ENCODE measurements around the gene CLPSL1.
A peak's percentile ranks its signal among the peaks of the same experiment; 100 is the strongest.

The CLPSL1 gene

GRCh38 chr6:35795453-35796071, 14.7 kb downstream of the CLPSL1 start:
- Mint-ChIP-seq H3K4me1 (no peaks in the 10 kb centered on the region), H3K9me3 (no peaks in the 10 kb centered on the region), H3K36me3 (no peaks in the 10 kb centered on the region), H3K27me3 (peaks cover 15 to 19% of the 10 kb centered on the region in 2 donors), H3K4me3 (no peak overlapping the region), H3K27ac (no peak overlapping the region)
- DNase-seq (no peak), ATAC-seq (replicated peaks) (no peak)

- Mint-ChIP-seq H3K27me3 (peaks cover 10 to 17% of the 10 kb centered on the region in 2 donors), H3K4me1 (no peaks in the 10 kb centered on the region), H3K9me3 (no peaks in the 10 kb centered on the region), H3K27ac (no peak overlapping the region), H3K4me3 (no peak overlapping the region), H3K36me3 (no peaks in the 10 kb centered on the region)
- DNase-seq: no peak
- no peak for ATAC-seq (replicated peaks)
These were observed 15.4 kb downstream of the CLPSL1 start for GRCh38 chr6:35796236-35796635.

- DNase-seq (no peak), ATAC-seq (replicated peaks) (no peak)
- Mint-ChIP-seq H3K27ac (no peak overlapping the region), H3K27me3 (peaks cover 7 to 13% of the 10 kb centered on the region in 2 donors), H3K4me1 (no peaks in the 10 kb centered on the region), H3K4me3 (no peak overlapping the region), H3K36me3 (no peaks in the 10 kb centered on the region), H3K9me3 (no peaks in the 10 kb centered on the region)
These were observed 17.2 kb downstream of the CLPSL1 start for GRCh38 chr6:35797837-35798526.

GRCh38 chr6:35798706-35799105, 17.9 kb downstream of the CLPSL1 start:
- no peak overlapping the region for H3K4me3 Mint-ChIP-seq
- DNase-seq: no peak
- H3K27me3 Mint-ChIP-seq: peaks cover 5 to 12% of the 10 kb centered on the region in 2 donors

GRCh38 chr6:35801148-35801547, 20.3 kb downstream of the CLPSL1 start:
- no peak for ATAC-seq (replicated peaks)

More at GRCh38 chr6:35798706-35799105, 17.9 kb downstream of the CLPSL1 start:
- H3K36me3 Mint-ChIP-seq: no peaks in the 10 kb centered on the region
- no peak overlapping the region for H3K27ac Mint-ChIP-seq
- no peak for ATAC-seq (replicated peaks)
- no peaks in the 10 kb centered on the region for H3K4me1 Mint-ChIP-seq
- no peaks in the 10 kb centered on the region for H3K9me3 Mint-ChIP-seq

GRCh38 chr6:35804996-35805736, 24.3 kb downstream of the CLPSL1 start, which contains the start of gene LHFPL5:
TSS of gene LHFPL5 (plus strand) at chr6:35805352. CDS start at chr6:35805671, 319 bp downstream.
- H3K4me3 Mint-ChIP-seq: peak within 1 kb of the TSS in 1 of 2 donors; percentile 14
- peak; percentile 4 for DNase-seq

More at GRCh38 chr6:35801148-35801547, 20.3 kb downstream of the CLPSL1 start:
- no peaks in the 10 kb centered on the region for H3K9me3 Mint-ChIP-seq
- no peak overlapping the region for H3K4me3 Mint-ChIP-seq
- peaks cover 5 to 6% of the 10 kb centered on the region in 2 donors for H3K4me1 Mint-ChIP-seq
- H3K27ac Mint-ChIP-seq: no peak overlapping the region
- H3K36me3 Mint-ChIP-seq: peaks cover 0 to 2% of the 10 kb centered on the region in 2 donors
- DNase-seq: no peak
- H3K27me3 Mint-ChIP-seq: peaks cover 13 to 18% of the 10 kb centered on the region in 2 donors

GRCh38 chr6:35808688-35809087, 27.9 kb downstream of the CLPSL1 start:
- Mint-ChIP-seq H3K9me3 (no peaks in the 10 kb centered on the region), H3K36me3 (peaks cover 0 to 4% of the 10 kb centered on the region in 2 donors), H3K4me3 (no peak overlapping the region), H3K4me1 (peaks cover 5 to 9% of the 10 kb centered on the region in 2 donors), H3K27me3 (peaks cover 33 to 43% of the 10 kb centered on the region in 2 donors), H3K27ac (no peak overlapping the region)
- ATAC-seq (replicated peaks) (no peak), DNase-seq (no peak)

More at GRCh38 chr6:35804996-35805736, 24.3 kb downstream of the CLPSL1 start, which contains the start of gene LHFPL5:
- peaks cover 0 to 4% of the 10 kb centered on the region in 2 donors for H3K36me3 Mint-ChIP-seq
- no peaks in the 10 kb centered on the region for H3K9me3 Mint-ChIP-seq
- H3K4me1 Mint-ChIP-seq: peaks cover 5 to 6% of the 10 kb centered on the region in 2 donors
- H3K27me3 Mint-ChIP-seq: peaks cover 30 to 41% of the 10 kb centered on the region in 2 donors
- no peak within 1 kb of the TSS for H3K27ac Mint-ChIP-seq
- ATAC-seq (replicated peaks): peak; percentile 52 to 55

GRCh38 chr6:35809809-35810208, 29.0 kb downstream of the CLPSL1 start:
- Mint-ChIP-seq H3K4me3 (no peak overlapping the region), H3K36me3 (peaks cover 0 to 4% of the 10 kb centered on the region in 2 donors), H3K27ac (no peak overlapping the region), H3K9me3 (no peaks in the 10 kb centered on the region), H3K27me3 (peaks cover 31 to 42% of the 10 kb centered on the region in 2 donors), H3K4me1 (peaks cover 5 to 8% of the 10 kb centered on the region in 2 donors)
- ATAC-seq (replicated peaks) (no peak), DNase-seq (no peak)

- DNase-seq: no peak
- H3K27ac Mint-ChIP-seq: no peak overlapping the region
- H3K36me3 Mint-ChIP-seq: peaks cover 1 to 5% of the 10 kb centered on the region in 2 donors
- H3K27me3 Mint-ChIP-seq: peaks cover 20 to 37% of the 10 kb centered on the region in 2 donors
- ATAC-seq (replicated peaks): no peak
- H3K4me1 Mint-ChIP-seq: peaks cover 0 to 3% of the 10 kb centered on the region in 2 donors
- H3K4me3 Mint-ChIP-seq: no peak overlapping the region
- H3K9me3 Mint-ChIP-seq: peaks cover 0 to 2% of the 10 kb centered on the region in 2 donors
These were observed 30.3 kb downstream of the CLPSL1 start for GRCh38 chr6:35810971-35811698.

- Mint-ChIP-seq H3K9me3 (peaks cover 0 to 2% of the 10 kb centered on the region in 2 donors), H3K4me3 (no peak overlapping the region), H3K27me3 (peaks cover 15 to 32% of the 10 kb centered on the region in 2 donors), H3K4me1 (peaks cover 0 to 3% of the 10 kb centered on the region in 2 donors), H3K27ac (no peak overlapping the region), H3K36me3 (peaks cover 2 to 5% of the 10 kb centered on the region in 2 donors)
- DNase-seq (no peak), ATAC-seq (replicated peaks) (no peak)
These were observed 30.8 kb downstream of the CLPSL1 start for GRCh38 chr6:35811699-35811995.

- Mint-ChIP-seq H3K9me3 (peaks cover 0 to 4% of the 10 kb centered on the region in 2 donors), H3K27me3 (peaks cover 4 to 20% of the 10 kb centered on the region in 2 donors), H3K36me3 (peaks cover 2 to 5% of the 10 kb centered on the region in 2 donors), H3K4me1 (no peaks in the 10 kb centered on the region), H3K27ac (no peak overlapping the region), H3K4me3 (no peak overlapping the region)
- DNase-seq: no peak
- ATAC-seq (replicated peaks): no peak
These were observed 36.7 kb downstream of the CLPSL1 start for GRCh38 chr6:35817515-35817914.

- Mint-ChIP-seq H3K9me3 (no peaks in the 10 kb centered on the region), H3K36me3 (no peaks in the 10 kb centered on the region), H3K4me3 (no peak overlapping the region), H3K4me1 (no peaks in the 10 kb centered on the region), H3K27me3 (peaks cover 4 to 10% of the 10 kb centered on the region in 2 donors), H3K27ac (no peak overlapping the region)
- ATAC-seq (replicated peaks): no peak
- DNase-seq: no peak
These were observed 42.8 kb downstream of the CLPSL1 start for GRCh38 chr6:35823601-35824000.

GRCh38 chr6:35824552-35825192, 43.9 kb downstream of the CLPSL1 start:
- DNase-seq: no peak
- no peak for ATAC-seq (replicated peaks)
- Mint-ChIP-seq H3K9me3 (no peaks in the 10 kb centered on the region), H3K27me3 (peaks cover 0 to 1% of the 10 kb centered on the region in 2 donors), H3K27ac (no peak overlapping the region), H3K4me1 (no peaks in the 10 kb centered on the region), H3K4me3 (no peak overlapping the region), H3K36me3 (no peaks in the 10 kb centered on the region)

Data from stimulated activated naive B cell treated with anti-CD40 and anti-IgM and Interleukin-4, amounts not matched to agents 10 μg/mL and 1 μg/mL and 100 μg/mL, for 72 hours (primary cell).